ENCODE measurements around the gene SLC37A2. TPM values are rescaled to one million over a fixed set of nuclear protein-coding genes. Genes with fewer than 3 reads are reported as not detected.

SLC37A2 gene
- total and polyA plus RNA-seq, 2 of the 13 experiments (the other 11 are each of a cell fraction or from before 2014, with no cell fraction given), result 4.6 to 7.1 TPM

GRCh38 chr11:125102025-125102424 is 38.9 kb downstream of the SLC37A2 start (continued):
- no peak for TF ChIP-seq ZNF407 (CRISPR knock-in tag; IDR thresholded peaks at IDR 0.05; ENCODE audit: not compliant biosample characterization)
- TF ChIP-seq SETDB1 (CRISPR knock-in tag; IDR thresholded peaks at IDR 0.05; ENCODE audit: borderline replicate concordance), result no peak
- no peak for TF ChIP-seq E2F1 (CRISPR knock-in tag; IDR thresholded peaks at IDR 0.05)
